K562 (cell line): ENCODE data around the gene METTL23. TPM values are rescaled to one million over a fixed set of nuclear protein-coding genes. Genes with fewer than 3 reads are reported as not detected.

ENCODE experiments used
- CHD2 ChIP-seq: IDR thresholded peaks from 2 replicates; pipeline ENCODE4 v1.6.1; 2011; ENCODE audit warnings: low read depth, low read length
- FOXJ2 ChIP-seq: fragments of 200-800 bp; sonication (Bioruptor generic); IDR thresholded peaks from 2 replicates; pipeline ENCODE4 v1.6.1; 2016; ENCODE audit warnings: missing genetic modification characterization, missing compliant biosample characterization
- MBD1 ChIP-seq: fragments of 250-450 bp; sonication (Bioruptor Pico); IDR thresholded peaks from 2 replicates; pipeline ENCODE4 v1.8.0; 2022; ENCODE audit warnings: inconsistent platforms
- MCM7 ChIP-seq, 2 experiments: fragments of 450-650 bp; IDR thresholded peaks; 2 replicates each; pipeline ENCODE4 v1.6.1; 2016 to 2018
- MEIS2 ChIP-seq: fragments of 450-650 bp; IDR thresholded peaks from 2 replicates; pipeline ENCODE4 v1.6.1; 2014; ENCODE audit warnings: mild to moderate bottlenecking; ENCODE audit not compliant: partially characterized antibody
- MYC ChIP-seq, 2 experiments: fragments of 250-450 bp in 1 of 2; sonication (Bioruptor Pico) in 1 of 2; IDR thresholded peaks; 2 replicates each; pipeline versions ENCODE4 v1.5.1 to v1.6.1; 2012 to 2021; ENCODE audit warnings: low read depth in 2 of 2, borderline replicate concordance in 1 of 2, improper control_type of control experiment in 1 of 2, low read length in 1 of 2, mild to moderate bottlenecking in 1 of 2, moderate library complexity in 1 of 2
- NFE2L1 ChIP-seq: fragments of 450-650 bp; IDR thresholded peaks from 2 replicates; pipeline ENCODE4 v1.6.1; 2016; ENCODE audit warnings: missing genetic modification characterization, low read depth, mild to moderate bottlenecking, missing compliant biosample characterization, moderate library complexity, borderline replicate concordance
- RBM15 ChIP-seq: fragments of 200-400 bp; formaldehyde crosslinking; IDR thresholded peaks from 2 replicates; pipeline ENCODE4 v1.6.1; 2018; ENCODE audit warnings: mild to moderate bottlenecking, low read length, moderate library complexity; ENCODE audit not compliant: insufficient read depth
- ZNF232 ChIP-seq: sonication (generic); formaldehyde crosslinking; IDR thresholded peaks from 2 replicates; pipeline ENCODE4 v1.8.0; 2022; ENCODE audit warnings: mild to moderate bottlenecking, missing genetic modification reagents
- polyA plus RNA-seq, 8 experiments: library from polyadenylated mRNA; depleted of rRNA in 4 of 8; stranded (reverse) in 5 of 8; unstranded in 3 of 8; fragments of >200 nt; fragmentation: Nextera tagmentation in 2 of 8; fragmentation: Illumina TruSeq in 1 of 8; extraction: Ambion mirVana in 2 of 8; extraction: Trizol in 1 of 8; gene quantifications; 2 replicates each; pipeline versions ENCODE4 v1.2.1 to v1.2.3, GENCODE V29; 2011 to 2014; ENCODE audit warnings: inconsistent platforms in 1 of 8, missing spikeins in 1 of 8
- total RNA-seq, 7 experiments: library from RNA; depleted of rRNA in 6 of 7; stranded (reverse); fragments of >200 nt in 6 of 7; fragmentation: Illumina TruSeq in 2 of 7; extraction: Trizol in 2 of 7; gene quantifications; 2 replicates each; pipeline versions ENCODE4 v1.2.1 to v1.2.3, GENCODE V29; 2011 to 2021; ENCODE audit warnings: low replicate concordance in 1 of 7

METTL23 gene
- total and polyA plus RNA-seq, 9 of the 15 experiments (the other 6 are each of a cell fraction or from before 2014, with no cell fraction given): 29.4 to 67.3 (median 41.6) TPM

DNA sequence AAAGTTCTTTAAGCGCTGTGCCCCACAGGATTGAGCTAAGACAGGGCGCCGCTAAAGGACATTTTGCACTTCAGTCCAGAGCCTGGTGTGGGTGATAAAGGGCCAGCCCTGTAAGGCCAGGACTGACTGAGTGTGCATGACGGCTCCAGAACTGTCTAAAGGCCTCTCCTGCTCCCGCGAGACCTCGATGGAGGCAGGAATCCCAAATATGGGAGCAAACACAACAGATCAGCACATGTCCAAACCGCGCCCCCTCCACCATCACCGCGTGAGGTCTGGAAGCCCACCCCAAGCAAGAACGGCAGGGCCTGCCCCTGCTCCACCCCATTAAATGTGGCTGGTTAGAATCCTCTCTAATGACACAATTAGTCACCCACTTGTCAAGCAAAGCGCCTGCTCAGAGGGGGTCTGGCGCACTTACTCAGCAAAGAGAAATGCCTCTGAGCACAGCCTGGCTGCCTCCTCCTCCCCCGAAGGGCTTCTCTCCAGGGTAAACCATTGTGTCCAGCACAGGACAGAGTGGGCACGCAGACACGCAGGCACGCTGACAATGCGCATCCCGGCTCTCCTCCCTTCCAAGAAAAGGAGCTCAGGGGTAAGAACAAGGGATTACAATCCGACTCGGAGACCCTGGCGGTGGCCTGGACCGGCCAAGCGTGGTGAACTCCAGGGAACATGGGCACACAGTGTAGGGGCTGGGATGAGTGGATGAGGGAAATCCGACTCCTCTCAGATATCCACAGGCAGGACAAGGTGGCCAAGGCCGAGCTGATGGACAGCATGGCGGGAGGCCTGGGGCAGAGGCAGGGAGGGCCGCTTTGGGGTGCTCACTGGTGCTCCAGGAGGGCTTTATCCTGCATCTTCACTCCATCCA, 17.3 kb upstream of the METTL23 start (continued):
- TF ChIP-seq MEIS2 (peak; percentile 59), NFE2L1 (tag) (no peak), ZNF232 (CRISPR knock-in tag) (no peak), MYC (IDR thresholded peaks at IDR 0.05; ENCODE audit: low read depth, low read length) (no peak), MYC (CRISPR knock-in tag; IDR thresholded peaks at IDR 0.05; ENCODE audit: borderline replicate concordance, low read depth) (no peak), MBD1 (CRISPR knock-in tag) (no peak), FOXJ2 (tag) (no peak), RBM15 (no peak), CHD2 (peak; percentile 49; the same call in 1 of the 2 replicates), MCM7 (IDR thresholded peaks at IDR 0.05) (no peak)
